ENCODE measurements around the gene RHOBTB3.

Gene RHOBTB3

DNA sequence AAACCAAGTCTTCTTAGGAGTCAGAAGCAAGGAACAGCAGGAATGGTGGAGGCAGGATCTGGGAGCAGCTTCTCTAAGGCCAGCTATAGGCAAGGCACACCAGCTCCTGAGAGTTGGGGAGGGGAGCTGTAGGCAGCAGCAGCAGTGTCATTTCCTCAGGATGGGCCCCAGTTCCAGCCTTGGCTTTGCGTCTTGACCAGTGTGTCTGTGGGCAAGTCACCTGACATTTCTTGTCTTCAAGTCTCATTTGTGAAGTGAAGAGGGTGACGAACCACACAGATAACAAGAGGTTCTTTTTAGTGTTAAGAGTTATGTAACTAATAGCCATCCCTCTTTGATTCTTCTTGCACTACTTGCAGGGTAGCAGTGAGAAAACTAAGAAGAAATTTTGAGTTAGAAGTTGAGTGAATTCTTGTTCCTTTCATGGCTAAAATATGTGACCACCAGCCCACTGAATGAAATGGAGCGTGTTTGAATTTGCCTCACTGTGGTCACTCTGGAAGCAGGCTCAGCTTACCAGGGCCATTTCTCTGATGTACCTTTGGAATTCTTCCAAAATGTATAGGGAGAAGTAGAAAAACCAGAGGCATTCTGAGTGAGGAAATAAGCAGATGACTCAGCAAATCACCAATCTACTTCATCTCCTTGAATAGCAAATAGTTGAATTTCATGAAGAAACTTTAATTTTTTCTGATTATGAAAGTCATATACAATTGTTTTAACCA, 42.4 kb downstream of the RHOBTB3 start:
- no peak for DNase-seq (ENCODE audit: low read depth in 1 of 2, low spot score in 1 of 2)
- Histone ChIP-seq H3K4me3 (replicated peaks; ENCODE audit: insufficient read depth, low read length) (no peak overlapping the region), H3K27ac (replicated peaks) (no peak overlapping the region; the same call in 1 of the 2 replicates), H3K27me3 (ENCODE audit: insufficient read depth, poor library complexity, severe bottlenecking) (no peaks in the 10 kb centered on the region)
- TF ChIP-seq, protein P1, sequence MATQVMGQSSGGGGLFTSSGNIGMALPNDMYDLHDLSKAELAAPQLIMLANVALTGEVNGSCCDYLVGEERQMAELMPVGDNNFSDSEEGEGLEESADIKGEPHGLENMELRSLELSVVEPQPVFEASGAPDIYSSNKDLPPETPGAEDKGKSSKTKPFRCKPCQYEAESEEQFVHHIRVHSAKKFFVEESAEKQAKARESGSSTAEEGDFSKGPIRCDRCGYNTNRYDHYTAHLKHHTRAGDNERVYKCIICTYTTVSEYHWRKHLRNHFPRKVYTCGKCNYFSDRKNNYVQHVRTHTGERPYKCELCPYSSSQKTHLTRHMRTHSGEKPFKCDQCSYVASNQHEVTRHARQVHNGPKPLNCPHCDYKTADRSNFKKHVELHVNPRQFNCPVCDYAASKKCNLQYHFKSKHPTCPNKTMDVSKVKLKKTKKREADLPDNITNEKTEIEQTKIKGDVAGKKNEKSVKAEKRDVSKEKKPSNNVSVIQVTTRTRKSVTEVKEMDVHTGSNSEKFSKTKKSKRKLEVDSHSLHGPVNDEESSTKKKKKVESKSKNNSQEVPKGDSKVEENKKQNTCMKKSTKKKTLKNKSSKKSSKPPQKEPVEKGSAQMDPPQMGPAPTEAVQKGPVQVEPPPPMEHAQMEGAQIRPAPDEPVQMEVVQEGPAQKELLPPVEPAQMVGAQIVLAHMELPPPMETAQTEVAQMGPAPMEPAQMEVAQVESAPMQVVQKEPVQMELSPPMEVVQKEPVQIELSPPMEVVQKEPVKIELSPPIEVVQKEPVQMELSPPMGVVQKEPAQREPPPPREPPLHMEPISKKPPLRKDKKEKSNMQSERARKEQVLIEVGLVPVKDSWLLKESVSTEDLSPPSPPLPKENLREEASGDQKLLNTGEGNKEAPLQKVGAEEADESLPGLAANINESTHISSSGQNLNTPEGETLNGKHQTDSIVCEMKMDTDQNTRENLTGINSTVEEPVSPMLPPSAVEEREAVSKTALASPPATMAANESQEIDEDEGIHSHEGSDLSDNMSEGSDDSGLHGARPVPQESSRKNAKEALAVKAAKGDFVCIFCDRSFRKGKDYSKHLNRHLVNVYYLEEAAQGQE (IDR thresholded peaks at IDR 0.05; ENCODE audit: insufficient replicate concordance, low read depth): no peak
- TF ChIP-seq SPI1 (IDR thresholded peaks at IDR 0.05; ENCODE audit: borderline replicate concordance, low read depth) (no peak), POLR2AphosphoS5 (IDR thresholded peaks at IDR 0.05; ENCODE audit: low read depth) (no peak)

DNA sequence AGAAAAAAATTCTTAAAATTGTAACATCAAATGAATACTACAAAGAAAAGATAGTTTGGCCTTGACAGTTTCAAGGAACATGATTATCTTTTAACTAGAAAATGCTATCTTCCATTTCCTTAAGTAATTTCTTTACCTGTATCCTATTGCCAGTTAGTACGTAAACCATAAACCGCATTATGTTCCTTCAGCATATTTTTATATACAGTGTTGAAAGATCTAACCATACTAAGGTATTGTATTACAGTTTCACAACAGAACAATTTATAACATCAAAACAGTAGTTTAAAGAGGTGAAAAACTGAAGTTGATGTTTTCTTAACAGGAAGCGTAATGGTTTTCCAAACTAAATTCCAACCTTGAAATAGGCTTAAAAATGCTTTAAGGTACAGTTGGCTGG, 46.3 kb downstream of the RHOBTB3 start:
- Histone ChIP-seq H3K27me3 (ENCODE audit: insufficient read depth, poor library complexity, severe bottlenecking) (no peaks in the 10 kb centered on the region), H3K4me3 (replicated peaks; ENCODE audit: insufficient read depth, low read length) (no peak overlapping the region), H3K27ac (replicated peaks) (no peak overlapping the region)
- no peak for DNase-seq (ENCODE audit: low read depth in 1 of 2, low spot score in 1 of 2)
- TF ChIP-seq POLR2AphosphoS5 (IDR thresholded peaks at IDR 0.05; ENCODE audit: low read depth) (no peak), SPI1 (IDR thresholded peaks at IDR 0.05; ENCODE audit: borderline replicate concordance, low read depth) (no peak), GABPA (IDR thresholded peaks at IDR 0.05; ENCODE audit: low read depth) (no peak)
- TF ChIP-seq, protein P2, sequence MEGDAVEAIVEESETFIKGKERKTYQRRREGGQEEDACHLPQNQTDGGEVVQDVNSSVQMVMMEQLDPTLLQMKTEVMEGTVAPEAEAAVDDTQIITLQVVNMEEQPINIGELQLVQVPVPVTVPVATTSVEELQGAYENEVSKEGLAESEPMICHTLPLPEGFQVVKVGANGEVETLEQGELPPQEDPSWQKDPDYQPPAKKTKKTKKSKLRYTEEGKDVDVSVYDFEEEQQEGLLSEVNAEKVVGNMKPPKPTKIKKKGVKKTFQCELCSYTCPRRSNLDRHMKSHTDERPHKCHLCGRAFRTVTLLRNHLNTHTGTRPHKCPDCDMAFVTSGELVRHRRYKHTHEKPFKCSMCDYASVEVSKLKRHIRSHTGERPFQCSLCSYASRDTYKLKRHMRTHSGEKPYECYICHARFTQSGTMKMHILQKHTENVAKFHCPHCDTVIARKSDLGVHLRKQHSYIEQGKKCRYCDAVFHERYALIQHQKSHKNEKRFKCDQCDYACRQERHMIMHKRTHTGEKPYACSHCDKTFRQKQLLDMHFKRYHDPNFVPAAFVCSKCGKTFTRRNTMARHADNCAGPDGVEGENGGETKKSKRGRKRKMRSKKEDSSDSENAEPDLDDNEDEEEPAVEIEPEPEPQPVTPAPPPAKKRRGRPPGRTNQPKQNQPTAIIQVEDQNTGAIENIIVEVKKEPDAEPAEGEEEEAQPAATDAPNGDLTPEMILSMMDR (IDR thresholded peaks at IDR 0.05; ENCODE audit: insufficient read depth, low read length): no peak
- TF ChIP-seq, protein P1 (IDR thresholded peaks at IDR 0.05; ENCODE audit: insufficient replicate concordance, low read depth): no peak

DNA sequence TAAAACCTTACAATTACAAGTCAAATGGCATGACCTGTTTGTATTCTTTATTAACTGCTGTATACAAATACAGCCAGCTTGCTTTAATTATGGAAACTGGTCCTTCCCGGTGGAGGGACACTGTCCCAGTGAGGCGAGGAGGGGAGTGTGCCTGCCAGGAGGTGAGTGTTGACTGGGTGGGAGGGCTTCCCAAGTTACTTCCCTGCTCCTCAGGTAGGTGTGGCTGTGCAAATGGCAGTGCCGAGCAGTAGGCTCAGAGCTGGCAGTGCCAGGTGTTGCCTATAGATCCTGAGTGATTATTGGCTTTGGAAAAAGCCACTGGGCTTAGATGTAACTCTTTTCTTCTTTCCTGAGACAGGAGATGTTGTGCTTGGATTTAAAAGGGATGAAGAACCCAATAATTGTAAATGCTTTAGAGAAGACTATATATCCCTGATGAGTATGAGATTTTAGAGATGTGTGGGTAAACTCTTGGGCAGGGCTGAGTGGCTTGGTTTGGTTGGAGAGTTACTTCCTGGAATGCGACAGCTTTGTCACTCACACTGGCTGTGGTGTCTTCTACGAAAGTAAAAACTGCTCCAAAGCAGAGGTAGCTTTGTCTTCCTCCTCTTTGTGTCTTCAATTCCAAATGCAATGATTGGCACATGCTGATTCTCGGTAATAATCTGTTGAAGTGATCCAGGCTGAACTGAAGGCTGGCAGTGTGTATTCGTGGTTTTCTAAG, 47.7 kb downstream of the RHOBTB3 start:
- no peaks in the 10 kb centered on the region for H3K27me3 ChIP-seq (ENCODE audit: insufficient read depth, poor library complexity, severe bottlenecking)
- H3K27ac ChIP-seq (replicated peaks): peak overlapping the region; percentile 35
- TF ChIP-seq, protein P2 (IDR thresholded peaks at IDR 0.05; ENCODE audit: insufficient read depth, low read length): no peak
- TF ChIP-seq POLR2AphosphoS5 (IDR thresholded peaks at IDR 0.05; ENCODE audit: low read depth) (no peak), SPI1 (IDR thresholded peaks at IDR 0.05; ENCODE audit: borderline replicate concordance, low read depth) (no peak), GABPA (IDR thresholded peaks at IDR 0.05; ENCODE audit: low read depth) (no peak)
- TF ChIP-seq, protein P1 (IDR thresholded peaks at IDR 0.05; ENCODE audit: insufficient replicate concordance, low read depth): no peak
- no peak for DNase-seq (ENCODE audit: low read depth in 1 of 2, low spot score in 1 of 2)
- no peak overlapping the region for H3K4me3 ChIP-seq (replicated peaks; ENCODE audit: insufficient read depth, low read length)
